Measurements from ENCODE around the gene BNC2.

The BNC2 gene

GRCh38 chr9:16815079-16815478 lies 55.4 kb downstream of the BNC2 start:
- DNase-seq = no peak

- DNase-seq = no peak
Measured at GRCh38 chr9:16813838-16814237, 56.6 kb downstream of the BNC2 start.

- DNase-seq = no peak
Measured at GRCh38 chr9:16811987-16812685, 58.3 kb downstream of the BNC2 start.

- DNase-seq = no peak
Measured at GRCh38 chr9:16809912-16810610, 60.4 kb downstream of the BNC2 start.

GRCh38 chr9:16806674-16807073 lies 63.8 kb downstream of the BNC2 start:
- no peak for DNase-seq

- DNase-seq = no peak
Measured at GRCh38 chr9:16803648-16804047, 66.8 kb downstream of the BNC2 start.

- no peak for DNase-seq
Measured at GRCh38 chr9:16801871-16802466, 68.5 kb downstream of the BNC2 start.

GRCh38 chr9:16796304-16796825 lies 74.1 kb downstream of the BNC2 start:
- no peak for DNase-seq

- DNase-seq = no peak
Measured at GRCh38 chr9:16794871-16795639, 75.4 kb downstream of the BNC2 start.

GRCh38 chr9:16794103-16794502 lies 76.4 kb downstream of the BNC2 start:
- no peak for DNase-seq

GRCh38 chr9:16787724-16788123 lies 82.7 kb downstream of the BNC2 start:
- DNase-seq = no peak

- no peak for DNase-seq
Measured at GRCh38 chr9:16784002-16784401, 86.5 kb downstream of the BNC2 start.

- DNase-seq = no peak
Measured at GRCh38 chr9:16782490-16782889, 88.0 kb downstream of the BNC2 start.

GRCh38 chr9:16775330-16775729 lies 95.1 kb downstream of the BNC2 start:
- DNase-seq = no peak

- no peak for DNase-seq
Measured at GRCh38 chr9:16773617-16774016, 96.9 kb downstream of the BNC2 start.

- no peak for DNase-seq
Measured at GRCh38 chr9:16773116-16773515, 97.4 kb downstream of the BNC2 start.

GRCh38 chr9:16771356-16771755 lies 99.1 kb downstream of the BNC2 start:
- DNase-seq = no peak

GRCh38 chr9:16769291-16769690 lies 101.2 kb downstream of the BNC2 start:
- DNase-seq = no peak

GRCh38 chr9:16768816-16769215 lies 101.7 kb downstream of the BNC2 start:
- no peak for DNase-seq

- no peak for DNase-seq
Measured at GRCh38 chr9:16767366-16767765, 103.1 kb downstream of the BNC2 start.

GRCh38 chr9:16763946-16764345 lies 106.5 kb downstream of the BNC2 start:
- no peak for DNase-seq

GRCh38 chr9:16755467-16756160 lies 114.9 kb downstream of the BNC2 start:
- no peak for DNase-seq

- no peak for DNase-seq
Measured at GRCh38 chr9:16754662-16755061, 115.8 kb downstream of the BNC2 start.

Measured in CD4-positive, alpha-beta T cell treated with Interleukin-4 for 4 hours (primary cell).